IMR-90 (cell line): ENCODE results near the gene NKAIN2. TPM values are rescaled to one million over a fixed set of nuclear protein-coding genes. Genes with fewer than 3 reads are reported as not detected.

Experiments used
- ATAC-seq: fragments of 200-7000 bp; cut with Tn5 transposase; 2 replicates; pipeline ENCODE4 v1.9.1; 2020; ENCODE audit warnings: low read depth, mild to moderate bottlenecking, moderate library complexity
- BruUV-seq: library from RNA; stranded (reverse); fragments of 400-500 nt; replicated peaks from 2 replicates; lab custom pipeline; 2021; lab: Mats Ljungman, UMichigan
- CTCF ChIA-PET: fragments of 300-600 bp; formaldehyde crosslinking; extraction: SDS; loops from one replicate; lab custom pipeline; 2021; ENCODE audit warnings: antibody characterized with exemption; lab: Yijun Ruan, JAX
- POLR2A ChIA-PET: fragments of 300-600 bp; sonication (Branson Sonifier 250); formaldehyde crosslinking; loops from one replicate; lab custom pipeline; 2022; ENCODE audit warnings: antibody characterized with exemption; ENCODE audit not compliant: unreplicated experiment; lab: Charles Lee
- DNase-seq: peaks from one replicate; pipeline ENCODE4 v3.0.0; 2013
- H2AFZ ChIP-seq: replicated peaks from 2 replicates; pipeline ENCODE3; 2013; ENCODE audit warnings: low read length, mild to moderate bottlenecking; ENCODE audit not compliant: poor library complexity
- H2AK5ac ChIP-seq: 2 replicates; pipeline ENCODE4 v1.6.1; 2013; ENCODE audit warnings: low read depth, low read length, inconsistent platforms
- H2AK9ac ChIP-seq: replicated peaks from 2 replicates; pipeline ENCODE3; 2013; ENCODE audit warnings: mild to moderate bottlenecking, low read depth, low read length, moderate library complexity; ENCODE audit not compliant: poor library complexity
- H2BK120ac ChIP-seq: 2 replicates; pipeline ENCODE4 v1.6.1; 2013; ENCODE audit warnings: low read depth, low read length, inconsistent platforms
- H2BK15ac ChIP-seq: 3 replicates; pipeline ENCODE4 v1.6.1; 2013; ENCODE audit warnings: low read depth, low read length, inconsistent platforms
- H2BK20ac ChIP-seq: 2 replicates; pipeline ENCODE4 v1.6.1; 2013; ENCODE audit warnings: low read depth, mild to moderate bottlenecking, inconsistent platforms, low read length, moderate library complexity
- H2BK5ac ChIP-seq: 2 replicates; pipeline ENCODE4 v1.6.1; 2013; ENCODE audit warnings: mild to moderate bottlenecking, low read depth, low read length, inconsistent platforms; ENCODE audit not compliant: poor library complexity, severe bottlenecking
- H3K14ac ChIP-seq: replicated peaks from 2 replicates; pipeline ENCODE4 v1.6.1; 2013; ENCODE audit warnings: low read depth, low read length, inconsistent platforms
- H3K18ac ChIP-seq: 2 replicates; pipeline ENCODE4 v1.6.1; 2013; ENCODE audit warnings: low read depth, low read length, control low read depth
- H3K23ac ChIP-seq: 2 replicates; pipeline ENCODE4 v1.6.1; 2013; ENCODE audit warnings: low read depth, low read length, inconsistent platforms
- H3K27ac ChIP-seq: 2 replicates; pipeline ENCODE4 v1.5.1; 2013; ENCODE audit warnings: mild to moderate bottlenecking, control low read depth, low read length; ENCODE audit not compliant: insufficient read depth
- H3K27me3 ChIP-seq: 2 replicates; pipeline ENCODE4 v1.6.1; 2013; ENCODE audit warnings: low read length; ENCODE audit not compliant: control insufficient read depth, insufficient read depth
- H3K36me3 ChIP-seq: 2 replicates; pipeline ENCODE4 v1.6.1; 2013; ENCODE audit warnings: low read length, mixed read lengths; ENCODE audit not compliant: control insufficient read depth, insufficient read depth
- H3K4ac ChIP-seq: 2 replicates; pipeline ENCODE4 v1.6.1; 2013; ENCODE audit warnings: low read depth, low read length, inconsistent platforms
- H3K4me1 ChIP-seq: 2 replicates; pipeline ENCODE4 v1.6.1; 2013; ENCODE audit warnings: low read length, mixed read lengths; ENCODE audit not compliant: control insufficient read depth, insufficient read depth
- H3K4me2 ChIP-seq: 2 replicates; pipeline ENCODE4 v1.6.1; 2013; ENCODE audit warnings: low read depth, mild to moderate bottlenecking, control low read depth, low read length, moderate library complexity
- H3K4me3 ChIP-seq: 2 replicates; pipeline ENCODE4 v1.5.1; 2013; ENCODE audit warnings: low read depth, mild to moderate bottlenecking, control low read depth, low read length, moderate library complexity; ENCODE audit not compliant: insufficient read depth
- H3K56ac ChIP-seq: 2 replicates; pipeline ENCODE4 v1.6.1; 2013; ENCODE audit warnings: low read length, inconsistent platforms; ENCODE audit not compliant: insufficient read depth; ENCODE audit errors: extremely low read depth
- H3K79me1 ChIP-seq, 2 experiments: 2 replicates each; pipeline ENCODE4 v1.6.1; 2013; ENCODE audit warnings: low read length in 2 of 2, inconsistent platforms in 1 of 2, low read depth in 1 of 2
- H3K9ac ChIP-seq: 2 replicates; pipeline ENCODE4 v1.6.1; 2013; ENCODE audit warnings: low read depth, low read length, control low read depth
- H3K9me1 ChIP-seq: 2 replicates; pipeline ENCODE4 v1.6.1; 2013; ENCODE audit warnings: low read length, inconsistent platforms; ENCODE audit not compliant: insufficient read depth
- H3K9me3 ChIP-seq: 2 replicates; pipeline ENCODE4 v1.6.1; 2013; ENCODE audit warnings: low read length; ENCODE audit not compliant: control insufficient read depth, insufficient read depth
- H4K20me1 ChIP-seq: 2 replicates; pipeline ENCODE4 v1.6.1; 2013; ENCODE audit warnings: low read length, inconsistent platforms; ENCODE audit not compliant: insufficient read depth
- H4K5ac ChIP-seq: 2 replicates; pipeline ENCODE4 v1.6.1; 2013; ENCODE audit warnings: mild to moderate bottlenecking, low read depth, low read length, control low read depth
- H4K8ac ChIP-seq, 2 experiments: 2 replicates each; pipeline ENCODE4 v1.6.1; 2013; ENCODE audit warnings: low read depth in 2 of 2, low read length in 2 of 2, control low read depth in 1 of 2, inconsistent platforms in 1 of 2
- H4K91ac ChIP-seq: 2 replicates; pipeline ENCODE4 v1.6.1; 2013; ENCODE audit warnings: low read depth, low read length, inconsistent platforms; ENCODE audit not compliant: insufficient read depth
- BHLHE40 ChIP-seq: fragments of 150-350 bp; IDR thresholded peaks from 2 replicates; pipeline ENCODE4 v1.6.1; 2016; ENCODE audit warnings: mild to moderate bottlenecking, low read depth, low read length
- CEBPB ChIP-seq: IDR thresholded peaks from 2 replicates; pipeline ENCODE4 v1.6.1; 2012; ENCODE audit warnings: low read depth, low read length, improper control_type of control experiment
- CHD1 ChIP-seq: IDR thresholded peaks from 2 replicates; pipeline ENCODE4 v1.6.1; 2012; ENCODE audit warnings: low read depth, low read length, improper control_type of control experiment
- FOS ChIP-seq: fragments of 150-350 bp; IDR thresholded peaks from 2 replicates; pipeline ENCODE4 v1.6.1; 2016; ENCODE audit warnings: low read depth, low read length
- MAFK ChIP-seq: IDR thresholded peaks from 2 replicates; pipeline ENCODE4 v1.6.1; 2012; ENCODE audit warnings: low read depth, low read length, improper control_type of control experiment
- MAZ ChIP-seq: IDR thresholded peaks from 2 replicates; pipeline ENCODE4 v1.6.1; 2012; ENCODE audit warnings: low read depth, mild to moderate bottlenecking, low read length, improper control_type of control experiment, moderate library complexity, borderline replicate concordance
- MXI1 ChIP-seq: IDR thresholded peaks from 2 replicates; pipeline ENCODE4 v1.6.1; 2012; ENCODE audit warnings: low read depth, mild to moderate bottlenecking, low read length, moderate library complexity, borderline replicate concordance
- NFE2L2 ChIP-seq: fragments of 150-350 bp; IDR thresholded peaks from 2 replicates; pipeline ENCODE4 v1.6.1; 2016; ENCODE audit warnings: low read depth, mild to moderate bottlenecking, low read length
- POLR2A ChIP-seq: IDR thresholded peaks from 2 replicates; pipeline ENCODE4 v1.6.1; 2012; ENCODE audit warnings: mild to moderate bottlenecking, low read depth, low read length
- RAD21 ChIP-seq: IDR thresholded peaks from 2 replicates; pipeline ENCODE4 v1.6.1; 2012; ENCODE audit warnings: low read length, improper control_type of control experiment
- RCOR1 ChIP-seq: IDR thresholded peaks from 2 replicates; pipeline ENCODE4 v1.6.1; 2012; ENCODE audit warnings: mild to moderate bottlenecking, low read length, improper control_type of control experiment; ENCODE audit not compliant: insufficient replicate concordance
- RFX5 ChIP-seq: IDR thresholded peaks from 2 replicates; pipeline ENCODE4 v1.8.0; 2012; ENCODE audit warnings: low read depth, mild to moderate bottlenecking, low read length, moderate library complexity
- SMC3 ChIP-seq: fragments of 150-350 bp; IDR thresholded peaks from 2 replicates; pipeline ENCODE4 v1.6.1; 2016; ENCODE audit warnings: low read depth, mild to moderate bottlenecking, antibody characterized with exemption, low read length, moderate library complexity
- dilution Hi-C: fragments of 300-500 bp; cut with HindIII; formaldehyde crosslinking; loops from one replicate; pipeline ENCODE4 v1.14.3; 2018; ENCODE audit warnings: low sequenced_read_pairs; ENCODE audit not compliant: unreplicated experiment
- in situ Hi-C: fragments of 300-500 bp; cut with MboI; formaldehyde crosslinking; loops from 3 replicates; pipeline ENCODE4 v1.14.3; 2019; ENCODE audit warnings: low sequenced_read_pairs, inconsistent platforms, mixed read lengths
- intact Hi-C: fragments of 100-400 bp; cut with micrococcal nuclease; formaldehyde crosslinking; loops from 2 replicates; pipeline ENCODE4 v1.10.0; 2022
- polyA plus RNA-seq, 3 experiments: library from polyadenylated mRNA; depleted of rRNA; stranded (reverse); fragments of >200 nt; gene quantifications; 2 replicates each; pipeline ENCODE4 v1.2.3, GENCODE V29; 2012; ENCODE audit warnings: low replicate concordance in 1 of 3
- total RNA-seq: library from RNA; depleted of rRNA; stranded (reverse); fragments of >200 nt; gene quantifications from 2 replicates; pipeline ENCODE4 v1.2.3, GENCODE V29; 2012
- TF ChIP-seq, protein P1 (sequence below): fragments of 150-350 bp; IDR thresholded peaks from 2 replicates; pipeline ENCODE4 v1.6.1; 2017; ENCODE audit warnings: mild to moderate bottlenecking, antibody characterized with exemption, low read length, low read depth
- TF ChIP-seq, protein P2 (sequence below): fragments of 150-350 bp; IDR thresholded peaks from 2 replicates; pipeline ENCODE4 v1.6.1; 2016; ENCODE audit warnings: low read depth, mild to moderate bottlenecking, low read length, moderate library complexity, borderline replicate concordance
- TF ChIP-seq, protein P3 (sequence below): conservative IDR thresholded peaks from 2 replicates; pipeline ENCODE4 v1.5.1; 2012; ENCODE audit warnings: mild to moderate bottlenecking, low read depth, low read length, improper control_type of control experiment

NKAIN2 gene
- total and polyA plus RNA-seq, 2 of the 4 experiments (the other 2 are of a cell fraction), result not detected

- no peak overlapping the region for H2AFZ ChIP-seq
- no peaks in the 10 kb centered on the region for H3K9me3 ChIP-seq
- in situ Hi-C loops (no loop called here), intact Hi-C loops (no loop called here), dilution Hi-C loops (no loop called here)
- H3K4me3 ChIP-seq, result no peak overlapping the region
- H3K14ac ChIP-seq, result no peak overlapping the region
- H2BK15ac ChIP-seq, result no peak overlapping the region
- no peak overlapping the region for H2BK5ac ChIP-seq
- ATAC-seq, result no peak
- DNase-seq, result no peak
- H3K9me1 ChIP-seq, result no peaks in the 10 kb centered on the region
- H4K8ac ChIP-seq, result no peak overlapping the region
- H3K56ac ChIP-seq, result no peak overlapping the region
- CTCF ChIA-PET, result no interaction called here
- H2AK5ac ChIP-seq, result no peak overlapping the region
- H3K4me1 ChIP-seq, result no peaks in the 10 kb centered on the region
- H3K79me1 ChIP-seq, result no peaks in the 10 kb centered on the region
- no peak overlapping the region for H3K23ac ChIP-seq
- H3K36me3 ChIP-seq, result no peaks in the 10 kb centered on the region
- H2BK20ac ChIP-seq, result no peak overlapping the region
- no peak overlapping the region for H3K27ac ChIP-seq
- no peak overlapping the region for H3K4me2 ChIP-seq
- no peak overlapping the region for H3K4ac ChIP-seq
- no peak overlapping the region for H3K9ac ChIP-seq
- H4K91ac ChIP-seq, result no peak overlapping the region
- no peaks in the 10 kb centered on the region for H4K20me1 ChIP-seq
- no peak overlapping the region for H2BK120ac ChIP-seq
- H3K18ac ChIP-seq, result no peak overlapping the region
- no peaks in the 10 kb centered on the region for H3K27me3 ChIP-seq
- POLR2A ChIA-PET, result no interaction called here
- TF ChIP-seq CEBPB (no peak), MAFK (no peak), CHD1 (no peak), RCOR1 (no peak), MAZ (no peak), MXI1 (no peak), NFE2L2 (no peak), SMC3 (no peak), RAD21 (no peak), RFX5 (no peak), BHLHE40 (no peak), POLR2A (no peak), FOS (no peak)
- TF ChIP-seq, protein P1, sequence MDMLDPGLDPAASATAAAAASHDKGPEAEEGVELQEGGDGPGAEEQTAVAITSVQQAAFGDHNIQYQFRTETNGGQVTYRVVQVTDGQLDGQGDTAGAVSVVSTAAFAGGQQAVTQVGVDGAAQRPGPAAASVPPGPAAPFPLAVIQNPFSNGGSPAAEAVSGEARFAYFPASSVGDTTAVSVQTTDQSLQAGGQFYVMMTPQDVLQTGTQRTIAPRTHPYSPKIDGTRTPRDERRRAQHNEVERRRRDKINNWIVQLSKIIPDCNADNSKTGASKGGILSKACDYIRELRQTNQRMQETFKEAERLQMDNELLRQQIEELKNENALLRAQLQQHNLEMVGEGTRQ, result no peak
- TF ChIP-seq, protein P2, sequence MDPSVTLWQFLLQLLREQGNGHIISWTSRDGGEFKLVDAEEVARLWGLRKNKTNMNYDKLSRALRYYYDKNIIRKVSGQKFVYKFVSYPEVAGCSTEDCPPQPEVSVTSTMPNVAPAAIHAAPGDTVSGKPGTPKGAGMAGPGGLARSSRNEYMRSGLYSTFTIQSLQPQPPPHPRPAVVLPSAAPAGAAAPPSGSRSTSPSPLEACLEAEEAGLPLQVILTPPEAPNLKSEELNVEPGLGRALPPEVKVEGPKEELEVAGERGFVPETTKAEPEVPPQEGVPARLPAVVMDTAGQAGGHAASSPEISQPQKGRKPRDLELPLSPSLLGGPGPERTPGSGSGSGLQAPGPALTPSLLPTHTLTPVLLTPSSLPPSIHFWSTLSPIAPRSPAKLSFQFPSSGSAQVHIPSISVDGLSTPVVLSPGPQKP, result no peak
- TF ChIP-seq, protein P3, sequence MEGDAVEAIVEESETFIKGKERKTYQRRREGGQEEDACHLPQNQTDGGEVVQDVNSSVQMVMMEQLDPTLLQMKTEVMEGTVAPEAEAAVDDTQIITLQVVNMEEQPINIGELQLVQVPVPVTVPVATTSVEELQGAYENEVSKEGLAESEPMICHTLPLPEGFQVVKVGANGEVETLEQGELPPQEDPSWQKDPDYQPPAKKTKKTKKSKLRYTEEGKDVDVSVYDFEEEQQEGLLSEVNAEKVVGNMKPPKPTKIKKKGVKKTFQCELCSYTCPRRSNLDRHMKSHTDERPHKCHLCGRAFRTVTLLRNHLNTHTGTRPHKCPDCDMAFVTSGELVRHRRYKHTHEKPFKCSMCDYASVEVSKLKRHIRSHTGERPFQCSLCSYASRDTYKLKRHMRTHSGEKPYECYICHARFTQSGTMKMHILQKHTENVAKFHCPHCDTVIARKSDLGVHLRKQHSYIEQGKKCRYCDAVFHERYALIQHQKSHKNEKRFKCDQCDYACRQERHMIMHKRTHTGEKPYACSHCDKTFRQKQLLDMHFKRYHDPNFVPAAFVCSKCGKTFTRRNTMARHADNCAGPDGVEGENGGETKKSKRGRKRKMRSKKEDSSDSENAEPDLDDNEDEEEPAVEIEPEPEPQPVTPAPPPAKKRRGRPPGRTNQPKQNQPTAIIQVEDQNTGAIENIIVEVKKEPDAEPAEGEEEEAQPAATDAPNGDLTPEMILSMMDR, result no peak
- no peak overlapping the region for H4K5ac ChIP-seq
- no peak overlapping the region for H2AK9ac ChIP-seq
- no TSS peak for BruUV-seq
Observed at GRCh38 chr6:123896869-123897268, 93.2 kb downstream of the NKAIN2 start.
